Measurements from ENCODE around the gene TAGLN2. TPM values are rescaled to one million over a fixed set of nuclear protein-coding genes. Genes with fewer than 3 reads are reported as not detected.

The TAGLN2 gene
- total and polyA plus RNA-seq, 10 of the 15 experiments (the other 5 are each of a cell fraction or from before 2014, with no cell fraction given) = 155 to 611 (median 363) TPM

- SMC1A ChIA-PET (ENCODE audit: uncharacterized antibody, unreplicated experiment) = interaction anchor here (0.5 to 2.7 kb wide), 4 partner anchors 16 to 1788 kb away, joined by 3 to 9 read pairs (median 4); partner anchors contain the start of gene TAGLN2
- POLR2A ChIA-PET = no interaction called here
- in situ Hi-C loops (cut with MboI) = no loop called here
Measured at GRCh38 chr1:159941141-159941540, 15.8 kb upstream of the TAGLN2 start.

More at GRCh38 chr1:159941141-159941540, 15.8 kb upstream of the TAGLN2 start:
- H2AFZ ChIP-seq (ENCODE audit: control insufficient read depth, low read depth, low read length) = no peak overlapping the region
- no peaks in the 10 kb centered on the region for H3K79me2 ChIP-seq (ENCODE audit: control insufficient read depth, insufficient read depth, low read length)
- FAIRE-seq (no peak), DNase-seq (ENCODE audit: low read depth, low spot score) (no peak), ATAC-seq (no peak)
- no peaks in the 10 kb centered on the region for H3K36me3 ChIP-seq (ENCODE audit: control insufficient read depth in 2 of 2, insufficient read depth in 2 of 2, low read length in 1 of 2)
- H3K27ac ChIP-seq (ENCODE audit: control insufficient read depth, insufficient read depth) = no peak overlapping the region
- TF ChIP-seq, protein P1, sequence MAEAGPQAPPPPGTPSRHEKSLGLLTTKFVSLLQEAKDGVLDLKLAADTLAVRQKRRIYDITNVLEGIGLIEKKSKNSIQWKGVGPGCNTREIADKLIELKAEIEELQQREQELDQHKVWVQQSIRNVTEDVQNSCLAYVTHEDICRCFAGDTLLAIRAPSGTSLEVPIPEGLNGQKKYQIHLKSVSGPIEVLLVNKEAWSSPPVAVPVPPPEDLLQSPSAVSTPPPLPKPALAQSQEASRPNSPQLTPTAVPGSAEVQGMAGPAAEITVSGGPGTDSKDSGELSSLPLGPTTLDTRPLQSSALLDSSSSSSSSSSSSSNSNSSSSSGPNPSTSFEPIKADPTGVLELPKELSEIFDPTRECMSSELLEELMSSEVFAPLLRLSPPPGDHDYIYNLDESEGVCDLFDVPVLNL (IDR thresholded peaks at IDR 0.05; ENCODE audit: low read depth, low read length) = no peak
- no peak for TF ChIP-seq FOS (IDR thresholded peaks at IDR 0.05; ENCODE audit: borderline replicate concordance, extremely low read depth, insufficient read length)
- no peak for TF ChIP-seq MTA2 (IDR thresholded peaks at IDR 0.05; ENCODE audit: low read depth)
- no peak for TF ChIP-seq SUPT20H (IDR thresholded peaks at IDR 0.05; ENCODE audit: borderline replicate concordance, control insufficient read depth, low read depth, low read length)
- no peak for TF ChIP-seq CBX3 (IDR thresholded peaks at IDR 0.05; ENCODE audit: borderline replicate concordance, low read depth)
- TF ChIP-seq TCF3 (IDR thresholded peaks at IDR 0.05; ENCODE audit: borderline replicate concordance, insufficient read depth, low read depth, low read length) = no peak
- TF ChIP-seq CHD4 (IDR thresholded peaks at IDR 0.05) = no peak
- TF ChIP-seq, protein P2, sequence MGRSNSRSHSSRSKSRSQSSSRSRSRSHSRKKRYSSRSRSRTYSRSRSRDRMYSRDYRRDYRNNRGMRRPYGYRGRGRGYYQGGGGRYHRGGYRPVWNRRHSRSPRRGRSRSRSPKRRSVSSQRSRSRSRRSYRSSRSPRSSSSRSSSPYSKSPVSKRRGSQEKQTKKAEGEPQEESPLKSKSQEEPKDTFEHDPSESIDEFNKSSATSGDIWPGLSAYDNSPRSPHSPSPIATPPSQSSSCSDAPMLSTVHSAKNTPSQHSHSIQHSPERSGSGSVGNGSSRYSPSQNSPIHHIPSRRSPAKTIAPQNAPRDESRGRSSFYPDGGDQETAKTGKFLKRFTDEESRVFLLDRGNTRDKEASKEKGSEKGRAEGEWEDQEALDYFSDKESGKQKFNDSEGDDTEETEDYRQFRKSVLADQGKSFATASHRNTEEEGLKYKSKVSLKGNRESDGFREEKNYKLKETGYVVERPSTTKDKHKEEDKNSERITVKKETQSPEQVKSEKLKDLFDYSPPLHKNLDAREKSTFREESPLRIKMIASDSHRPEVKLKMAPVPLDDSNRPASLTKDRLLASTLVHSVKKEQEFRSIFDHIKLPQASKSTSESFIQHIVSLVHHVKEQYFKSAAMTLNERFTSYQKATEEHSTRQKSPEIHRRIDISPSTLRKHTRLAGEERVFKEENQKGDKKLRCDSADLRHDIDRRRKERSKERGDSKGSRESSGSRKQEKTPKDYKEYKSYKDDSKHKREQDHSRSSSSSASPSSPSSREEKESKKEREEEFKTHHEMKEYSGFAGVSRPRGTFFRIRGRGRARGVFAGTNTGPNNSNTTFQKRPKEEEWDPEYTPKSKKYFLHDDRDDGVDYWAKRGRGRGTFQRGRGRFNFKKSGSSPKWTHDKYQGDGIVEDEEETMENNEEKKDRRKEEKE (IDR thresholded peaks at IDR 0.05) = no peak
- no peak for TF ChIP-seq FOXM1 (IDR thresholded peaks at IDR 0.05; ENCODE audit: low read depth, low read length)
- no peak for TF ChIP-seq ASH2L (IDR thresholded peaks at IDR 0.05; ENCODE audit: borderline replicate concordance, low read depth)
- TF ChIP-seq ZNF207 (IDR thresholded peaks at IDR 0.05; ENCODE audit: borderline replicate concordance) = no peak
- no peak for TF ChIP-seq RBBP5 (conservative IDR thresholded peaks at IDR 0.05)
- no peak for TF ChIP-seq RELA (IDR thresholded peaks at IDR 0.05; ENCODE audit: borderline replicate concordance, partially characterized antibody)
- no peak for TF ChIP-seq USF1 (IDR thresholded peaks at IDR 0.05; ENCODE audit: borderline replicate concordance, extremely low read length, insufficient read depth, low read depth, low read length)
- no peak for TF ChIP-seq ELK1 (IDR thresholded peaks at IDR 0.05; ENCODE audit: low read depth, low read length)
- no peak for TF ChIP-seq MYC (IDR thresholded peaks at IDR 0.05; ENCODE audit: insufficient read depth, insufficient read length, insufficient replicate concordance, low read length, severe bottlenecking)
- no peak for TF ChIP-seq HSF1 (IDR thresholded peaks at IDR 0.05; ENCODE audit: low read depth, low read length)
- H3K9ac ChIP-seq (ENCODE audit: control insufficient read depth, insufficient read depth, low read length) = no peak overlapping the region
- CTCF ChIA-PET = interaction anchor here (1.0 to 22.4 kb wide), 3 partner anchors 10 to 63 kb away, joined by 3 to 422 read pairs (median 3); no protein-coding TSS in a partner anchor
- BruUV-seq (replicated peaks) = no TSS peak
- no peaks in the 10 kb centered on the region for H4K20me1 ChIP-seq (ENCODE audit: control insufficient read depth, insufficient read depth)
- no peak overlapping the region for H3K4me3 ChIP-seq
- no peak overlapping the region for H3K4me2 ChIP-seq (ENCODE audit: control insufficient read depth, insufficient read depth)
- peaks cover 23% of the 10 kb centered on the region for H3K4me1 ChIP-seq (ENCODE audit: control insufficient read depth, insufficient read depth, low read length)
- intact Hi-C loops (cut with micrococcal nuclease; ENCODE audit: unreplicated experiment) = no loop called here
- peaks cover 6 to 21% of the 10 kb centered on the region in 2 experiments for H3K27me3 ChIP-seq (replicated peaks in 1 of 2; ENCODE audit: control insufficient read depth in 2 of 2, insufficient read depth in 2 of 2, low read length in 1 of 2)
- 37% methylated on average over 5 of the region's 5 CpGs for WGBS (ENCODE audit: insufficient coverage, insufficient replicate concordance, low lambda C conversion rate, missing lambda C conversion rate)
- H3K9me3 ChIP-seq (replicated peaks; ENCODE audit: control insufficient read depth, insufficient read depth, low read length) = no peaks in the 10 kb centered on the region
- RAD21 ChIA-PET (ENCODE audit: unreplicated experiment) = interaction anchor here (12.4 kb wide), 1 partner anchor 67 kb away, joined by 113 read pairs; no protein-coding TSS in a partner anchor

All from GM12878 (cell line).